Measurements from ENCODE around the gene FPGS. TPM values are rescaled to one million over a fixed set of nuclear protein-coding genes. Genes with fewer than 3 reads are reported as not detected.
A peak's percentile ranks its signal among the peaks of the same experiment; 100 is the strongest.

Gene FPGS
- polyA plus RNA-seq, 3 donors, result 38.9 to 45.5 (median 44.7) TPM

DNA sequence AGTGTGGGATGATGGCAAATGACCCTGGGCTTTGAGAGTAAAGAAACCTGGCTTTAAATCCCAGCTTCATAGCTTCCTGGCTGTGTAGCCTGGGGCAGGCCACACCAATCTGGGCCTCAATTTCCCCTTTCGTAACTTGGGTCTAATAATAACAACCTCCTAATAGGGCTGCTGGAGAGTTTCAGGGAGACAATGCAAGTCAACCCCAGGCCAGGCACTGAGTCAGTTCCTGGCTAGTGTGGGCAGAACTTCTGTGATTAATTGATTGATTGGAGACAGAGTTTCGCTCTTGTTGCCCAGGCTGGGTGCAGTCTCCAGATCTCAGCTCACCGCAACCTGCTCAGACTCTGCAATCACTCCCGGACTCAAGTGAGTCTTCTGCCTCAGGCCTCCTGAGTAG, 20.9 kb upstream of the FPGS start:
- DNase-seq (ENCODE audit: extremely low read depth in 1 of 11, low read depth in 9 of 11, low spot score in 4 of 11), result no peak

DNA sequence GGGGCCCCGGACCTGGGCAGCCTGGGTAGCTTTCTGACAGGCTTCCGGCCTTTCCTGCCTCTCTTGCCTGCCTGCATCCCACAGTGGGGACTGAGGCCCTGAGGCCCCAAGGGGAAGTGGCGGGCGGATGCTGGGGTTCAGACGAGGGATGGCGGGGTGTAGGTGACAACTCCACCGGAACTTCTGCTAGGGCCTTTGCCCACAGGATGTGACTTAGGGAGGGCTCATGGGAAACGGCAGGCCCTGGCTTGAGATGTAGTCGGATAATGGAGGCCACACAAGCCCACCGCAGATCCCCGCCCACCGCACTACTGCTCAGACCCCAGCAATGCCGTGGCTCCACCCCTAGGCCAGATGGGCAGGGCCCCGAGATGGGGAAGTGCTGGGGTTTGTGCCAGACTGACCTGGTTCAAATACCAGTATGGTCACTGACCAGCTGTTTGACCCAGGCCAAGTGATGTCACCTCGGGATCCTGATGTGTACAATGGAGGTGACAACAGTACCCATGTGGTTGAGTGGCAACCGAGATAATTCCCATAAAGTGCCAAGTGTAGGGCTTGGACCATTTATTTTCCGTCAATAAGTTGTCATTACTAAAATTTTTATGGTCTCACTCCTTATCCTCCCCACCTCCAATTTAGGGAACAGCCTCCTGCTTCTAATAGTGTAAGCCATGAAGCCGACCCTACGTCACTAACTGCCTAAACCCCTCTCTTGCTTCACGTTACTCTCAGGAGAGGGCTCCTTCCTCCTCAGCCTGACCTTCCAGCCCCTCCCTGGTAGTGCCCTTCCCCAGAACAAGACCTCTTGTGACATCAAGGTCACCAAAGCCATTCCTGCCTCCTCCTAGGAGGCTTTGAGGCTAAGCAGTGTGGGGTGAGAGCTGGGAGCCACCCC, 19.3 kb upstream of the FPGS start:
- no peak for DNase-seq (ENCODE audit: extremely low read depth in 1 of 11, low read depth in 9 of 11, low spot score in 4 of 11)

DNA sequence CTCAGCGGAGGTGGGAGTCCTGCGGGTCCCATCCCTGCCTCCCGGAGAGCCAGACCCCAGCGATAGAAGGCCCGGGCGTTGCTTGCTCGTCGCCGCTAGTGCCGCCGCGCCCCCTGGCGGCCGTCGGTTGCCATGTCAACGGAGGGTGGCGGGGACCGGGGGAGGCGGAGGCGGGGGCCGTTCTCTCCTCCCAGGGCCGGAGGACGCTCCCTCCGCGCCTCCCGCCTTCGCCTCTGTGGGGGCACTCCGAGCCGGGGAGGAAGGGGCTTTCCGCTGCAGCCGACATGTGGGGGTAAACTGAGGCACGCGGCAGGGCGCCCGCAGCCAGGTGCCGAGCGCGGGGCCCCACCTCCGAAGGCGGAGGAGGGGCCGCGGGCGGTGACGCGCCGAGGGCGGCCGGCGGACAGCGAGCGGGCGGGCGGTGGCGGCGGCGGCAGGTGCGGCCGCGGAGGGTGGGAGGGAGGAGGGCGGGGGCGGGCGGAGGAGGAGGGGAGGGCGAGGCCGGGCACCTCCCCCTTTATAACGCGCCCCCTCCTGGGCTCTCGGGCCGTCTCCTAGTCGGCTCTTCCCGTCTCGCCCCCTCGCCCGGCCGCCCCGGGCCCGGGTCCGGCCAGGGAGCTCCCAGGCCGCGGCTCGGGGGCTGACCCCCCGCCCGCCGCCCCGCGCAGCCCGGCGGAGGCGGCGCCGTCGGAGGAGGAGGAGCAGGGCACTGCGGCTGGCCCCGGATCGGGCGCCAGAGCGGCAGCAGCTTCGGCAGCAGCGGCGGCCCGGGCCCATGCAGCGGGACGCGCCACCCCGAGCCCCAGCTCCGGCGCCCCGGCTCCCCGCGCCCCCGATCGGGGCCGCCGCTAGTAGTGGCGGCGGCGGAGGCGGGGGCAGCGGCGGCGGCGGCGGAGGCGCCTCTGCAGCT, 17.4 kb upstream of the FPGS start:
- peak in 7 of 11 donors; percentile 72 to 88 (median 84) for DNase-seq (ENCODE audit: extremely low read depth in 1 of 11, low read depth in 9 of 11, low spot score in 4 of 11)

- DNase-seq (ENCODE audit: extremely low read depth in 1 of 11, low read depth in 9 of 11, low spot score in 4 of 11), result peak in 7 of 11 donors; percentile 75 to 87 (median 85)
Measured at GRCh38 chr9:127785933-127786772, 16.5 kb upstream of the FPGS start, which contains the start of gene CDK9. TSS of gene CDK9 (plus strand) at chr9:127786034. CDS start at chr9:127786149, 115 bp downstream.

DNA sequence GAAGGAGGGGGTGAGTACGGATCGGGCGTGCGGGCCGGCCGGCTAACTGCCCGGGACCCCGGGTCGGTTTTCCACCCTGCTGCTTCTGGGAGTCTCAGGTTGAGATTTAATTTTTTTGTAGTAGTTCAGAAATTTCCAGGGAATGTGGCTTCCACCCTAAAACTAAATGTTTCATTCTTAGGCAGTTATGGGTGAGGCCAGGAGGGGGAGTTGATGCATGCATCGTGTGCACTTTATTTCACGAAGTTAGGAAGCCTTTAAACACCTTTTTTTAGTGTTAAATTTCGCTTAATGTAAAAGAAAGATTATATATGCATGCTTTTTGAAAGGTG, 15.9 kb upstream of the FPGS start:
- DNase-seq (ENCODE audit: extremely low read depth in 1 of 11, low read depth in 9 of 11, low spot score in 4 of 11), result no peak

DNA sequence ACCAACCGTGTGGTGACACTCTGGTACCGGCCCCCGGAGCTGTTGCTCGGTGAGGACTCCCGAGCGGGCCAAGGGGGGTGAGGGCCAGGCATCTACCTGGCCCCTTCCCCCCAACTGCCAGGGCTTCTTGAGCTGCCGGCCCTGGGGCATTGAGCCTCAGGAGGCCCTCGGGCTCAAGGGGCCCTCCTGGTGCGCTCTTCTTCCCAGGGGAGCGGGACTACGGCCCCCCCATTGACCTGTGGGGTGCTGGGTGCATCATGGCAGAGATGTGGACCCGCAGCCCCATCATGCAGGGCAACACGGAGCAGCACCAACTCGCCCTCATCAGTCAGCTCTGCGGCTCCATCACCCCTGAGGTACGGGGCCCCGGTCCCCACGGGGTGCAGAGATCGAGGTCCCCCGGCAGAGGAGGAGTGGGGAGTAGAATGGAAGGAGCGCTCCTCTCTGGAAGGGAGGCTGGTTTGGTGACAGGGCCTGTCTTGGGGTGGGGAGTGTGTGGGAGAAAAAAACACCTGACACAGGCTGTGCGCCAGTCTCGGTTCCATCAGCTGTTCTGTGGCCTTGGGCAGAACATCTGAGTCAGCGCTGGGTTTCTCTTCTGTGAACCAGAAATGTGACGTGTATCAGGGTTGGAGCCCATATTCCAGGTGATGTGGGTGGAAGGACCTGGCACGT, 14.2 kb upstream of the FPGS start:
- DNase-seq (ENCODE audit: extremely low read depth in 1 of 11, low read depth in 9 of 11, low spot score in 4 of 11), result no peak

GRCh38 chr9:127789179-127789578, 13.5 kb upstream of the FPGS start:
- DNase-seq (ENCODE audit: extremely low read depth in 1 of 11, low read depth in 9 of 11, low spot score in 4 of 11), result no peak

- DNase-seq (ENCODE audit: extremely low read depth in 1 of 11, low read depth in 9 of 11, low spot score in 4 of 11), result no peak
Measured at GRCh38 chr9:127790094-127790855, 12.4 kb upstream of the FPGS start.

DNA sequence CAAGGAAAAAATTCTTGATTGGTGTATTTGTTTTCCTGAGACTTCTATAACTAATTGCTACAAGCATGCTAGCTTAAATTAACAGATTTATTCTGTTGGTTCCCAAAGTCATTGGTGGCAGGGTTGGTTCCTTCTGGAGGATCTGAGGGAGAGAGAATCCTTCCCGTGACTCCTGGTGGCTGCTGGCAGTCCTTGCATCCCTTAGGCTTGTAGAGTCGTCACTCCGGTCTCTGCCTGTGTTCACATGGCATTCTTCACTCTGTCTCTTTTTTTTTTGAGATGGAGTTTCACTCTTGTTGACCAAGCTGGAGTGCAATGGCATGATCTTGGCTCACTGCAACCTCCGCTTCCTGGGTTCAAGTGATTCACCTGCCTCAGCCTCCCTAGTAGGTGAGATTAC, 11.6 kb upstream of the FPGS start:
- no peak for DNase-seq (ENCODE audit: extremely low read depth in 1 of 11, low read depth in 9 of 11, low spot score in 4 of 11)

DNA sequence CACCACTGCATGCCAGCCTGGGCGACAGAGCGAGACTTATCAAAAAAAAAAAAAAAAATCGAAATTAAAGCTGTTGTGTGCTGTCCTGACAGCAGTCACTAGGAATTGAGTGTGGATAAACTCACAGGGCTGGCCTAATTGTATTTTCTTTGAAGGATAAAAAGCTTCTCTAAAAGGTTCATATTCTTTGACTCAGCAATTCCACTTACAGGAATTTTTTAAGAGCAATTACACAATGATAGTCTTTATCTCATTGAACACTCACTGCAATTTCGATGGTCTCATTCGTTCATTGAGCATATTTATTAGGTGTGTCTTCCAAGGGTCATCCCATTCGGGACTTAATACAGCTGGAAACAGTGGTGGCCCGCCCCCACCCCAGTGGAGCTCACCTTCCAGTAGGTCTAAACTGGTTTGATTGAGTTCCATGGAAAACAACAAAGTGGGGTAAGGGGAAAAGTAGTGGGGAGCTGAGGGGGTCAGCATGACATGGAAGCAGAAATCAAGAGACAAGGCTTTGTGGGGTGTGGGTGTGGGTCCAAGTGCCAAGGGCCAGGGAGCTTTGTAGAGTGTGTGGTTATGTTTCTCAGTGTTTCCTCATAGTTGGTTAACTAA, 10.2 kb upstream of the FPGS start:
- no peak for DNase-seq (ENCODE audit: extremely low read depth in 1 of 11, low read depth in 9 of 11, low spot score in 4 of 11)

- no peak for DNase-seq (ENCODE audit: extremely low read depth in 1 of 11, low read depth in 9 of 11, low spot score in 4 of 11)
Measured at GRCh38 chr9:127793093-127793708, 9.5 kb upstream of the FPGS start.

GRCh38 chr9:127794001-127794791, 8.5 kb upstream of the FPGS start:
- no peak for DNase-seq (ENCODE audit: extremely low read depth in 1 of 11, low read depth in 9 of 11, low spot score in 4 of 11)

- no peak for DNase-seq (ENCODE audit: extremely low read depth in 1 of 11, low read depth in 9 of 11, low spot score in 4 of 11)
Measured at GRCh38 chr9:127796225-127796813, 6.4 kb upstream of the FPGS start.

DNA sequence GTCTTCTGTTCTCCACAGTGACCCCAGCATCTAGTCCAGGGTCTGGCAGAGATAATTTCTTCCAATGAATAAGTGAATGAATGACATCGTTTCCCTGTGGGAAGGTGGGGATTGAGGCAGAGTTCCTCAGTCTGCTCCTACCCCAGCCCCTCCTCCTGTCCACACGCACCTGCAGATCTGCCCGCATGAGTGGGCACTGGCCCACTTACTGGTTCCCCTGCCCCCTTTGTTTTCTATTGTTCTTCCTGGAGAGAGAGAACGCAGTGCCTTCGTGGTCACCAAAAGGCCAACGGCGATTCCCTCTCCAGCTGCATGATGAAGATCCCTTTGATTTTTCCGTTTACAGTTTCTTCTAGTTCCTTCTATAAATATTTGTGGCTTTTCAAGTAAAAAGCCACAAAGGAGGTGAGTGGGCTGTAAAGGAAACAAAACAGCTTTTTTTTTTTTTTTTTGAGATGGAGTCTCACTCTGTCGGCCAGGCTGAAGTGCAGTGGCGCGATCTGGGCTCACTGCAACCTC, 5.8 kb upstream of the FPGS start:
- DNase-seq (ENCODE audit: extremely low read depth in 1 of 11, low read depth in 9 of 11, low spot score in 4 of 11), result no peak

DNA sequence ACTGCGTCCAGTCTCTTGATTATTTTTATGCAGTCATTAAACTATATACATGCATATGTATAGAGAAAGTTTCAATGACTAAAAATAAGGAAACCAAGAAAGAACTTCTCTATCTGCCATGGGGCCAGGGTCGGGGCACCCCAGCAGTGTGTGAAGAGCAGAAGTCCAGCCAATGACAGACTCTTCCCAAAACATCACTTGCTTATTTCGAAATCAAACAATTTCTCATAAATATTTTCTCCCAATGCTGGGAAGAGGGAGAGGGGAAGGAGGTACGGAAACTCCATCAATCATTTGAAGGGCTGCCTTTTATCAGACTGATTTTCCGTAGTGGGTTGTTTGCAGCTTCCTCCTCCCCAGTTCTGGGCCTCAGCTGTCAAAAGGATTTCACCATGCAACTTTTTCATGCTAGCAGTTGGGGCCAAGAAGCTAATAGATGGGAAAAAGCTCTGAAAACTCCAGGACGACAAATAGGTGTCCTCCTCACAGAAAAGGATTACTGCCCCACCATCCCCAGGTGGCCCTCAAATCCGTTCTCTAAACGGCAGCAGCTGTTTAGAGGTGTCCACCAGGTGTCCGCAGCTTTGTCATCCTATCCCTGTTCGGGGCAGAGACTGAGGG, 617 bp upstream of the FPGS start:
- no peak for DNase-seq (ENCODE audit: extremely low read depth in 1 of 11, low read depth in 9 of 11, low spot score in 4 of 11)

All from renal cortex interstitium (tissue), 11 donors.